ENCODE data around the gene P2RY12.

DNA sequence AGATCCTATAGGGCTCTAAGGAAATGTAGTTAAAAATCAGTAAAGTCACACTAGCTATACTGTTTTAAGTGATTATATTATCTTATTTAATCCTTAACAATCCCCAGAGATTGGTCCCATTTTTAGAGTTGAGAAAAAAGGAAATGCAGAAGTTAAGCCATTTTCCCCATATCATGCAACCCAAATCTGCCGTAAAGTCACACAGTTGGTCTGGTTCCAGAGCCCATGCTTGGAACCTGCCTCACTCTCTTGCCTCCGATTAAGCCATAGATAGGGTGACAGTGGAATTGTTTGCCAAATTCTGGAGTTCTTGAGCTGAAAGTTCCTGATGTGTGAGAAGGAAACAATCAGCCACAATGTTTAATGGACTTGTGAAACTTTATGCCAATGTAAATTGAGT is 52.9 kb downstream of the P2RY12 start:
- TF ChIP-seq, protein P1, sequence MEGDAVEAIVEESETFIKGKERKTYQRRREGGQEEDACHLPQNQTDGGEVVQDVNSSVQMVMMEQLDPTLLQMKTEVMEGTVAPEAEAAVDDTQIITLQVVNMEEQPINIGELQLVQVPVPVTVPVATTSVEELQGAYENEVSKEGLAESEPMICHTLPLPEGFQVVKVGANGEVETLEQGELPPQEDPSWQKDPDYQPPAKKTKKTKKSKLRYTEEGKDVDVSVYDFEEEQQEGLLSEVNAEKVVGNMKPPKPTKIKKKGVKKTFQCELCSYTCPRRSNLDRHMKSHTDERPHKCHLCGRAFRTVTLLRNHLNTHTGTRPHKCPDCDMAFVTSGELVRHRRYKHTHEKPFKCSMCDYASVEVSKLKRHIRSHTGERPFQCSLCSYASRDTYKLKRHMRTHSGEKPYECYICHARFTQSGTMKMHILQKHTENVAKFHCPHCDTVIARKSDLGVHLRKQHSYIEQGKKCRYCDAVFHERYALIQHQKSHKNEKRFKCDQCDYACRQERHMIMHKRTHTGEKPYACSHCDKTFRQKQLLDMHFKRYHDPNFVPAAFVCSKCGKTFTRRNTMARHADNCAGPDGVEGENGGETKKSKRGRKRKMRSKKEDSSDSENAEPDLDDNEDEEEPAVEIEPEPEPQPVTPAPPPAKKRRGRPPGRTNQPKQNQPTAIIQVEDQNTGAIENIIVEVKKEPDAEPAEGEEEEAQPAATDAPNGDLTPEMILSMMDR (IDR thresholded peaks at IDR 0.05) = no peak
- TF ChIP-seq EP300 (IDR thresholded peaks at IDR 0.05) = no peak
- no peak for TF ChIP-seq POLR2AphosphoS5 (IDR thresholded peaks at IDR 0.05)
